ENCODE results near the gene SDHAF4.

GRCh38 chr6:70616728-70617260 is 50.1 kb downstream of the SDHAF4 start:
- TF ChIP-seq POLR2AphosphoS5 (IDR thresholded peaks at IDR 0.05; ENCODE audit: low read depth) (no peak), CTCF (IDR thresholded peaks at IDR 0.05; ENCODE audit: insufficient read depth, low read length) (no peak)
